IMR-90 (cell line): ENCODE data around the gene LALBA. TPM values are rescaled to one million over a fixed set of nuclear protein-coding genes. Genes with fewer than 3 reads are reported as not detected.

Source experiments
- ATAC-seq: fragments of 200-7000 bp; cut with Tn5 transposase; 2 replicates; pipeline ENCODE4 v1.9.1; 2020; ENCODE audit warnings: low read depth, mild to moderate bottlenecking, moderate library complexity
- BruUV-seq: library from RNA; stranded (reverse); fragments of 400-500 nt; replicated peaks from 2 replicates; lab custom pipeline; 2021; lab: Mats Ljungman, UMichigan
- CTCF ChIA-PET: fragments of 300-600 bp; formaldehyde crosslinking; extraction: SDS; loops from one replicate; lab custom pipeline; 2021; ENCODE audit warnings: antibody characterized with exemption; lab: Yijun Ruan, JAX
- POLR2A ChIA-PET: fragments of 300-600 bp; sonication (Branson Sonifier 250); formaldehyde crosslinking; loops from one replicate; lab custom pipeline; 2022; ENCODE audit warnings: antibody characterized with exemption; ENCODE audit not compliant: unreplicated experiment; lab: Charles Lee
- DNase-seq: peaks from one replicate; pipeline ENCODE4 v3.0.0; 2013
- H2AFZ ChIP-seq: replicated peaks from 2 replicates; pipeline ENCODE3; 2013; ENCODE audit warnings: low read length, mild to moderate bottlenecking; ENCODE audit not compliant: poor library complexity
- H2AK5ac ChIP-seq: 2 replicates; pipeline ENCODE4 v1.6.1; 2013; ENCODE audit warnings: low read depth, low read length, inconsistent platforms
- H2AK9ac ChIP-seq: replicated peaks from 2 replicates; pipeline ENCODE3; 2013; ENCODE audit warnings: mild to moderate bottlenecking, low read depth, low read length, moderate library complexity; ENCODE audit not compliant: poor library complexity
- H2BK120ac ChIP-seq: 2 replicates; pipeline ENCODE4 v1.6.1; 2013; ENCODE audit warnings: low read depth, low read length, inconsistent platforms
- H2BK15ac ChIP-seq: 3 replicates; pipeline ENCODE4 v1.6.1; 2013; ENCODE audit warnings: low read depth, low read length, inconsistent platforms
- H2BK20ac ChIP-seq: 2 replicates; pipeline ENCODE4 v1.6.1; 2013; ENCODE audit warnings: low read depth, mild to moderate bottlenecking, inconsistent platforms, low read length, moderate library complexity
- H2BK5ac ChIP-seq: 2 replicates; pipeline ENCODE4 v1.6.1; 2013; ENCODE audit warnings: mild to moderate bottlenecking, low read depth, low read length, inconsistent platforms; ENCODE audit not compliant: poor library complexity, severe bottlenecking
- H3K14ac ChIP-seq: replicated peaks from 2 replicates; pipeline ENCODE4 v1.6.1; 2013; ENCODE audit warnings: low read depth, low read length, inconsistent platforms
- H3K18ac ChIP-seq: 2 replicates; pipeline ENCODE4 v1.6.1; 2013; ENCODE audit warnings: low read depth, low read length, control low read depth
- H3K23ac ChIP-seq: 2 replicates; pipeline ENCODE4 v1.6.1; 2013; ENCODE audit warnings: low read depth, low read length, inconsistent platforms
- H3K27ac ChIP-seq: 2 replicates; pipeline ENCODE4 v1.5.1; 2013; ENCODE audit warnings: mild to moderate bottlenecking, control low read depth, low read length; ENCODE audit not compliant: insufficient read depth
- H3K27me3 ChIP-seq: 2 replicates; pipeline ENCODE4 v1.6.1; 2013; ENCODE audit warnings: low read length; ENCODE audit not compliant: control insufficient read depth, insufficient read depth
- H3K36me3 ChIP-seq: 2 replicates; pipeline ENCODE4 v1.6.1; 2013; ENCODE audit warnings: low read length, mixed read lengths; ENCODE audit not compliant: control insufficient read depth, insufficient read depth
- H3K4ac ChIP-seq: 2 replicates; pipeline ENCODE4 v1.6.1; 2013; ENCODE audit warnings: low read depth, low read length, inconsistent platforms
- H3K4me1 ChIP-seq: 2 replicates; pipeline ENCODE4 v1.6.1; 2013; ENCODE audit warnings: low read length, mixed read lengths; ENCODE audit not compliant: control insufficient read depth, insufficient read depth
- H3K4me2 ChIP-seq: 2 replicates; pipeline ENCODE4 v1.6.1; 2013; ENCODE audit warnings: low read depth, mild to moderate bottlenecking, control low read depth, low read length, moderate library complexity
- H3K4me3 ChIP-seq: 2 replicates; pipeline ENCODE4 v1.5.1; 2013; ENCODE audit warnings: low read depth, mild to moderate bottlenecking, control low read depth, low read length, moderate library complexity; ENCODE audit not compliant: insufficient read depth
- H3K56ac ChIP-seq: 2 replicates; pipeline ENCODE4 v1.6.1; 2013; ENCODE audit warnings: low read length, inconsistent platforms; ENCODE audit not compliant: insufficient read depth; ENCODE audit errors: extremely low read depth
- H3K79me1 ChIP-seq, 2 experiments: 2 replicates each; pipeline ENCODE4 v1.6.1; 2013; ENCODE audit warnings: low read length in 2 of 2, inconsistent platforms in 1 of 2, low read depth in 1 of 2
- H3K9ac ChIP-seq: 2 replicates; pipeline ENCODE4 v1.6.1; 2013; ENCODE audit warnings: low read depth, low read length, control low read depth
- H3K9me1 ChIP-seq: 2 replicates; pipeline ENCODE4 v1.6.1; 2013; ENCODE audit warnings: low read length, inconsistent platforms; ENCODE audit not compliant: insufficient read depth
- H3K9me3 ChIP-seq: 2 replicates; pipeline ENCODE4 v1.6.1; 2013; ENCODE audit warnings: low read length; ENCODE audit not compliant: control insufficient read depth, insufficient read depth
- H4K20me1 ChIP-seq: 2 replicates; pipeline ENCODE4 v1.6.1; 2013; ENCODE audit warnings: low read length, inconsistent platforms; ENCODE audit not compliant: insufficient read depth
- H4K5ac ChIP-seq: 2 replicates; pipeline ENCODE4 v1.6.1; 2013; ENCODE audit warnings: mild to moderate bottlenecking, low read depth, low read length, control low read depth
- H4K8ac ChIP-seq, 2 experiments: 2 replicates each; pipeline ENCODE4 v1.6.1; 2013; ENCODE audit warnings: low read depth in 2 of 2, low read length in 2 of 2, control low read depth in 1 of 2, inconsistent platforms in 1 of 2
- H4K91ac ChIP-seq: 2 replicates; pipeline ENCODE4 v1.6.1; 2013; ENCODE audit warnings: low read depth, low read length, inconsistent platforms; ENCODE audit not compliant: insufficient read depth
- BHLHE40 ChIP-seq: fragments of 150-350 bp; IDR thresholded peaks from 2 replicates; pipeline ENCODE4 v1.6.1; 2016; ENCODE audit warnings: mild to moderate bottlenecking, low read depth, low read length
- CEBPB ChIP-seq: IDR thresholded peaks from 2 replicates; pipeline ENCODE4 v1.6.1; 2012; ENCODE audit warnings: low read depth, low read length, improper control_type of control experiment
- CHD1 ChIP-seq: IDR thresholded peaks from 2 replicates; pipeline ENCODE4 v1.6.1; 2012; ENCODE audit warnings: low read depth, low read length, improper control_type of control experiment
- ELK1 ChIP-seq: fragments of 150-350 bp; IDR thresholded peaks from 2 replicates; pipeline ENCODE4 v1.6.1; 2016; ENCODE audit warnings: low read depth, mild to moderate bottlenecking, low read length, moderate library complexity, borderline replicate concordance
- FOS ChIP-seq: fragments of 150-350 bp; IDR thresholded peaks from 2 replicates; pipeline ENCODE4 v1.6.1; 2016; ENCODE audit warnings: low read depth, low read length
- MAFK ChIP-seq: IDR thresholded peaks from 2 replicates; pipeline ENCODE4 v1.6.1; 2012; ENCODE audit warnings: low read depth, low read length, improper control_type of control experiment
- MAZ ChIP-seq: IDR thresholded peaks from 2 replicates; pipeline ENCODE4 v1.6.1; 2012; ENCODE audit warnings: low read depth, mild to moderate bottlenecking, low read length, improper control_type of control experiment, moderate library complexity, borderline replicate concordance
- MXI1 ChIP-seq: IDR thresholded peaks from 2 replicates; pipeline ENCODE4 v1.6.1; 2012; ENCODE audit warnings: low read depth, mild to moderate bottlenecking, low read length, moderate library complexity, borderline replicate concordance
- NFE2L2 ChIP-seq: fragments of 150-350 bp; IDR thresholded peaks from 2 replicates; pipeline ENCODE4 v1.6.1; 2016; ENCODE audit warnings: low read depth, mild to moderate bottlenecking, low read length
- POLR2A ChIP-seq: IDR thresholded peaks from 2 replicates; pipeline ENCODE4 v1.6.1; 2012; ENCODE audit warnings: mild to moderate bottlenecking, low read depth, low read length
- RAD21 ChIP-seq: IDR thresholded peaks from 2 replicates; pipeline ENCODE4 v1.6.1; 2012; ENCODE audit warnings: low read length, improper control_type of control experiment
- RCOR1 ChIP-seq: IDR thresholded peaks from 2 replicates; pipeline ENCODE4 v1.6.1; 2012; ENCODE audit warnings: mild to moderate bottlenecking, low read length, improper control_type of control experiment; ENCODE audit not compliant: insufficient replicate concordance
- RFX5 ChIP-seq: IDR thresholded peaks from 2 replicates; pipeline ENCODE4 v1.8.0; 2012; ENCODE audit warnings: low read depth, mild to moderate bottlenecking, low read length, moderate library complexity
- SMC3 ChIP-seq: fragments of 150-350 bp; IDR thresholded peaks from 2 replicates; pipeline ENCODE4 v1.6.1; 2016; ENCODE audit warnings: low read depth, mild to moderate bottlenecking, antibody characterized with exemption, low read length, moderate library complexity
- dilution Hi-C: fragments of 300-500 bp; cut with HindIII; formaldehyde crosslinking; loops from one replicate; pipeline ENCODE4 v1.14.3; 2018; ENCODE audit warnings: low sequenced_read_pairs; ENCODE audit not compliant: unreplicated experiment
- in situ Hi-C: fragments of 300-500 bp; cut with MboI; formaldehyde crosslinking; loops from 3 replicates; pipeline ENCODE4 v1.14.3; 2019; ENCODE audit warnings: low sequenced_read_pairs, inconsistent platforms, mixed read lengths
- intact Hi-C: fragments of 100-400 bp; cut with micrococcal nuclease; formaldehyde crosslinking; loops from 2 replicates; pipeline ENCODE4 v1.10.0; 2022
- polyA plus RNA-seq, 3 experiments: library from polyadenylated mRNA; depleted of rRNA; stranded (reverse); fragments of >200 nt; gene quantifications; 2 replicates each; pipeline ENCODE4 v1.2.3, GENCODE V29; 2012; ENCODE audit warnings: low replicate concordance in 1 of 3
- total RNA-seq: library from RNA; depleted of rRNA; stranded (reverse); fragments of >200 nt; gene quantifications from 2 replicates; pipeline ENCODE4 v1.2.3, GENCODE V29; 2012
- TF ChIP-seq, protein P1 (sequence below): conservative IDR thresholded peaks from 2 replicates; pipeline ENCODE4 v1.5.1; 2012; ENCODE audit warnings: mild to moderate bottlenecking, low read depth, low read length, improper control_type of control experiment

The LALBA gene
- total and polyA plus RNA-seq, 2 of the 4 experiments (the other 2 are of a cell fraction): not detected

DNA sequence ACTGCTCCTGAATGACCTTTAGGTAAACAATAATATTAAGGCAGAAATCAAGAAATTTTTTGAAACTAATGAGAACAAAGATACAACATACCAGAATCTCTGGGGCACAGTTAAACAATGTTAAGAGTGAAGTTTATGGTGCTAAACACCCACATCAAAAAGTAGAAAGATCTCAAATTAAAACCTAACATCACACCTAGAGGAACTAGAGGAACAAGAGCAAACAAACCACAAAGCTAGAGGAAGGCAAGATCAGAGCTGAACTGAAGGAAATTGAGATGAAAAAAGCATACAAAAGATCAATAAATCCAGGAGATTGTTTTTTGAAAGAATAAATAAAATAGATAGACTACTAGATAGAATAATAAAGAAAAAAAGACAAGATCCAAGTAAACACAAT lies 37.2 kb downstream of the LALBA start:
- H2AK9ac ChIP-seq: no peak overlapping the region
- no peaks in the 10 kb centered on the region for H3K4me1 ChIP-seq
- H4K8ac ChIP-seq: no peak overlapping the region
- H2BK5ac ChIP-seq: no peak overlapping the region
- dilution Hi-C loops (no loop called here), intact Hi-C loops (no loop called here), in situ Hi-C loops (loop anchor here (25.0 kb wide), 1 partner anchor 255 kb away; the partner anchor contains the start of gene ADCY6)
- H3K27me3 ChIP-seq: no peaks in the 10 kb centered on the region
- no peaks in the 10 kb centered on the region for H3K9me3 ChIP-seq
- no peak overlapping the region for H3K14ac ChIP-seq
- H4K20me1 ChIP-seq: no peaks in the 10 kb centered on the region
- H2BK20ac ChIP-seq: no peak overlapping the region
- H4K91ac ChIP-seq: no peak overlapping the region
- H3K27ac ChIP-seq: no peak overlapping the region
- H4K5ac ChIP-seq: no peak overlapping the region
- H3K4me3 ChIP-seq: no peak overlapping the region
- H3K79me1 ChIP-seq: no peaks in the 10 kb centered on the region
- no peak for ATAC-seq
- H3K4ac ChIP-seq: no peak overlapping the region
- no peak overlapping the region for H2BK120ac ChIP-seq
- DNase-seq: no peak
- ChIA-PET POLR2A (no interaction called here), CTCF (no interaction called here)
- H3K23ac ChIP-seq: no peak overlapping the region
- no peak overlapping the region for H2AK5ac ChIP-seq
- H3K9ac ChIP-seq: no peak overlapping the region
- H2BK15ac ChIP-seq: no peak overlapping the region
- H3K9me1 ChIP-seq: no peaks in the 10 kb centered on the region
- no TSS peak for BruUV-seq
- no peak overlapping the region for H3K56ac ChIP-seq
- no peak overlapping the region for H3K18ac ChIP-seq
- no peak for TF ChIP-seq RFX5
- TF ChIP-seq ELK1: no peak
- no peak for TF ChIP-seq SMC3
- no peak for TF ChIP-seq MXI1
- TF ChIP-seq, protein P1, sequence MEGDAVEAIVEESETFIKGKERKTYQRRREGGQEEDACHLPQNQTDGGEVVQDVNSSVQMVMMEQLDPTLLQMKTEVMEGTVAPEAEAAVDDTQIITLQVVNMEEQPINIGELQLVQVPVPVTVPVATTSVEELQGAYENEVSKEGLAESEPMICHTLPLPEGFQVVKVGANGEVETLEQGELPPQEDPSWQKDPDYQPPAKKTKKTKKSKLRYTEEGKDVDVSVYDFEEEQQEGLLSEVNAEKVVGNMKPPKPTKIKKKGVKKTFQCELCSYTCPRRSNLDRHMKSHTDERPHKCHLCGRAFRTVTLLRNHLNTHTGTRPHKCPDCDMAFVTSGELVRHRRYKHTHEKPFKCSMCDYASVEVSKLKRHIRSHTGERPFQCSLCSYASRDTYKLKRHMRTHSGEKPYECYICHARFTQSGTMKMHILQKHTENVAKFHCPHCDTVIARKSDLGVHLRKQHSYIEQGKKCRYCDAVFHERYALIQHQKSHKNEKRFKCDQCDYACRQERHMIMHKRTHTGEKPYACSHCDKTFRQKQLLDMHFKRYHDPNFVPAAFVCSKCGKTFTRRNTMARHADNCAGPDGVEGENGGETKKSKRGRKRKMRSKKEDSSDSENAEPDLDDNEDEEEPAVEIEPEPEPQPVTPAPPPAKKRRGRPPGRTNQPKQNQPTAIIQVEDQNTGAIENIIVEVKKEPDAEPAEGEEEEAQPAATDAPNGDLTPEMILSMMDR: no peak
- no peak for TF ChIP-seq CEBPB
- no peak for TF ChIP-seq NFE2L2
- TF ChIP-seq MAZ: no peak
- no peak for TF ChIP-seq FOS
- TF ChIP-seq CHD1: no peak
- TF ChIP-seq MAFK: no peak
- no peak for TF ChIP-seq RAD21
- no peak for TF ChIP-seq BHLHE40
- TF ChIP-seq RCOR1: no peak
- no peak for TF ChIP-seq POLR2A
- H2AFZ ChIP-seq: no peak overlapping the region
- no peaks in the 10 kb centered on the region for H3K36me3 ChIP-seq
- no peak overlapping the region for H3K4me2 ChIP-seq
